Measurements from ENCODE around the gene SOWAHC.
"Not testable (repeated sequence)": the region's sequence is repeated elsewhere in the genome, so short reads cannot be mapped to it uniquely, and the experiment has no call there.

SOWAHC gene

GRCh38 chr2:109614715-109615636 is 812 bp downstream of the SOWAHC start:
- DNase-seq (ENCODE audit: low read depth in 2 of 2), result no peak

DNA sequence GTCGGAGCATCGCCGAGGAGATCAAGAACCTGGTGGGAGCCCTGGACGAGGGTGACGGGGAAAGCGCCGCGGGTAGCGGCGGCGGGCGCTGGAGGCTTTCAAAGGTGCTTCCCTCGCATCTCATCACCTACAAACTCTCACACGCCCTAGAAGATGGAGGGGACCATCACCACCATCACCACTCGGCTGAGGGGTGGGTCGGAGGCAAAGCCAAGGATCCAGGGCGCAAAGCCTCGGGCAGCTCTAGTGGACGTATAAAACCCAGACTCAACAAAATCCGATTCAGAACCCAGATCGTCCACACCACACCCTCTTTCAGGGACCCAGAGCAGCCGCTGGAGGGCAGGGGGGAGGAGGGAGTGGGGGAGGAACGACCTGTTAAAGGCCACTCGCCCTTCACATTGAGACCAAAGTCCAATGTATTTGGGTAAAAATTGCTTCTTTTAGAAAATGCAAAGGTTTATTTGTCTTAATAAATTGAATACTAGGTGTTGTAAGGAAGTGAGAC is 1.5 kb downstream of the SOWAHC start:
- no peak for DNase-seq (ENCODE audit: low read depth in 2 of 2)

DNA sequence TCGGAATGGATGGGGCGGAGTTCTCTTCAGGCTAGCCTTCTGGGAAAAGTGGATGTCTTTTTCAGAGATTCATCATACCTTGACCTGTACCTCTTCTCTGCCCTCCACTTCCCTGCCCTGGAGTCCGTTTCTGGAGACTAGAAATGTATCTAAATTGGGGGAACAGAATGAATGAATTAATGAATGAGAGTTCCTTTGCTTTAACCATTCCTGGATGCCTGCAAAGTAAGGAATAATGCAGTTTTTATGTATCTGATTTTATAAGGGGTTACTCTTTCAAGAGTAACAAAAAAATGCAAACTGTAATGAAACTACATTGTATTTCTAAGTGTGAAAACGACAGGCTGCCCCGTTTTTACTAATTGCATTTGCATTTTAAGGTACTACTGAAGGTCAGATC is 2.0 kb downstream of the SOWAHC start:
- DNase-seq (ENCODE audit: low read depth in 2 of 2), result no peak

DNA sequence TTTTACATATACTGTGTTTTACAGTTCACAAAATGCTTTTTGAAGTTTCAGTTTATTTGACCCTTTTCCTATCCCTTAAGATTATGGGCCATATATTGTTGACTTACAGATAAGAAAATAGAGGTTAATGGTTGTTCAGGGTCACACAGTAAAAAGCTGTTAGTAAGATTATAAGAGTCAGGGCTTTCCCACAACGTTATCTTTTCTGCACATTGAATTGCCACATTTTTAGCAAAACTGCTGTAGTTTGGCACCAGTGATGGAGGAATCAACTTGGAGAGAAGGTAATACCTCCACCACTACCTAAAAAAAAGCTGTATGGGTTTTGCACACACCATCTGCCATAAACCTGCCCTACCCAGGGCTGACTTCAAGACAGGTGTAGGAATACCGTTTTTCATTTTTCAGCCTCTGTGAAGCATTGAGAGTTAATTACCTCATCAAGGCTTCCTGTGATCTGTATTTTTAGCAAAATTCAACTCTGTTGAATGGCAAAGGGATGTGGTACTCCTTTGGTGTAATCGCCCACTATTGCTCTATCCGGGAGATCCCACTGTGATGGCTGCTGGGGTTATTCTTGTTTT is 5.0 kb downstream of the SOWAHC start:
- DNase-seq (ENCODE audit: low read depth in 2 of 2), result no peak

DNA sequence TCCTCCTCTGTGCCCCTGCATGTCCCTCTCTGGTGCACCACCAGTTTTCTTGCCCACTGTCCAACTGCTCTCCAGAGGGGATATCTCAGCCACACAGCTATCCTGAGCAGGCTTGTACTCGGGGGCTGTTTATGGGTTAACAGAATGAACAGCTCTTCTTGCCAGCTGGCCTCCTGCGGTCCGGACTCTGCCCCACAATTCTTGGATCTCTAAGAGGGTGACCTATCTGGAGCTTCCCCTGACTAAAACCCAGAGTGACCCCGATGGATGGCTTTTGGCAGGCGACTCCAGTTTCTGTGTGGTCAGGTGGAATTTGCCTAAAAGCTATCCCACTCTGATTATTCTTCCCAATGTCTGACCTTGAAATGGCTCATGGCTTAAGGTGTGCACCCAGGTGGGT is 9.1 kb downstream of the SOWAHC start:
- DNase-seq (ENCODE audit: low read depth in 2 of 2), result no peak

DNA sequence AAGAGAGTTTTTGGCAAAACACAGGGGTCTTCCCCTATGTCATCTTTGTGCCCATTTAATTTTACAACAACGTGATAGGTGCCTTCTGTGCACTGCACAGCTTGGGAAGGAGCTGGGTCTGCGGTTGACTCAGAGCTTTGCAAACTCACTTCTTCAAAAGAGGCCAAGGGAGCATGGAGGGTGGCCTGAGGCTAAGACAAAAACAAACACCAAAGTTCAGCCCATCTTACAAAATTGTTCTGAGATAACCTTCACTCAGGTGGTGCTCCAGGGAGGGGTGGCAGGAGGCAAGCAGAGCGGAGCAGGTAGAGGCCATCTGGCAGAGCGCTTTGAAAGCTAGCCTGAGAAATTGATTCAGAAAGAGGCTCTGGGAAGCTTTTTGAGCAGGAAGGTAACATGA is 9.8 kb downstream of the SOWAHC start:
- no peak for DNase-seq (ENCODE audit: low read depth in 2 of 2)

GRCh38 chr2:109624339-109624738 is 10.2 kb downstream of the SOWAHC start:
- no peak for DNase-seq (ENCODE audit: low read depth in 2 of 2)

DNA sequence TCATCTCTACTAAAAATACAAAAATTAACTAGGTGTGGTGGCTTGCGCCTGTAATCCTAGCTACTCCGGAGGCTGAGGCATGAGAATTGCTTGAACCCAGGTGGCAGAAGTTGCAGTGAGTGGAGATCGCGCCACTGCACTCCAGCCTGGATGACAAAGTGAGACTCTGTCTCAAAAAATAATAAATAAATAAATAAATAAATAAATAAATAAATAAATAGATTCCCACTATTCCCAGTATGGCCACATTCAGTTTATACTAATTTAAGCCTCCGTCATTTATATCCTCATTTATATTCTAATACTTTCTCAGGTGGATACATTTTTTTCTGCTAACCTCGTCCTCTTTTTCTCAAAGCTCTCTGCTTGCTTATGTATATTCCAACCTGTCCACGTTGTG is 14.2 kb downstream of the SOWAHC start:
- not testable (repeated sequence) for DNase-seq (ENCODE audit: low read depth in 2 of 2)

DNA sequence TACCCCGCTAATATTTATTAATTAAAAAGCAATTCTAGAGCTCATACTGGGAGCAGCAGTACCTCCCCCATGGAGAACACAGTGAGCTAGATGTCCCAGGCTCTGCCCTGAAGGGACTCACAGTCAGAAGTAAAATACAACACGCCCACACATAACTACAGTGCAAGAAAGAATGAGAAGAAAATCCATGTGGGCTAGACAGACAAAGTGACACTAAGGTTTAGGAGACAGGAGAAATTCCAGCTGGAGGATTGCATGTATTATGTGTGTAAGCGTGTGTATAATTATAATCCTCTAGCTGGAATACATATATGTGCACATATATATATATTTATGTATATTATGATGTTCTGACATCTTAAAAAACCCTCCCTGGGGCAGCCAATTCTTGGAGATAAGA is 15.7 kb downstream of the SOWAHC start:
- DNase-seq (ENCODE audit: low read depth in 2 of 2), result no peak

DNA sequence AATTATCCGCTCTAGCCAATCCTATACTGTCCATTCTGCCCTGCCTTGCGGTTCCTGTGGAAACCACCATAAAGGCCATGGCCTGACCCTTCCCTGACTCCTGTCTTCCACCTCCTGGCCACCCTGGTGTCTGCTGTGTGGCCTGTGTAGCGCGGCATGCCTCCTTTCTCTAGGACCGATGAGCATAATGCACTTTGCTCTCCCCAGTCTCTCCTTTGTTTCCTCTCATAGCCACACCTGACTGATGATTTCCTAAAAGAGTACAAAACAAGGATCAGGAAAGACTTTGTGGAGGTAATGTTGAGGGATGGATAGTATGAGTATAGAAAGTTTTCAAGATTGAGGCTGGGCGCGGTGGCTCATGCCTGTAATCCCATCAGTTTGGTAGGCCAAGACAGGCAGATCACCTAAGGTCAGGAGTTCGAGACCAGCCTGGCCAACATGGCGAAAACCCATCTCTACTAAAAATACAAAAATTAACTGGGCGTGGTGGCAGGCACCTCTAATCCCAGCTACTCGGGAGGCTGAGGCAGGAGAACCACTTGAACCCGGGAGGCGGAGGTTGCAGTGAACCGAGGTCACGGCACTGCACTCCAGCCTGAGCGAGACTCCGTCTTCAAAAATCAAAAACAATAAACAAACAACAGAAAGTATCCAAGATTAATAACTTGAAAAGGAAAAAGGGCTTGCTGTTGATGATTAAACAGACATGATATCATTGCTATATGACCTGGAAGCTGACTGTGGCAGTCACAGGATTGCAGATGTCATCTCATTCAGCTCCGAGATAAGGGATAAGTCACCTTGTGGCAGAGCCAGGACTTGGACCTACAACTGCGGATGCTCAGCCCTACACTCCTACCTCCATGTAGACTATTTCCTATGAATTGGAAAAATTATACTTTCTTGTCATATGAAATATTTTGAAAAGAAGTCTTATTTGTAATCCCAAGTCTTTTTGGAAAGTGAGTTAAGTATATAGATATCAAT is 16.6 kb downstream of the SOWAHC start:
- DNase-seq (ENCODE audit: low read depth in 2 of 2), result no peak

DNA sequence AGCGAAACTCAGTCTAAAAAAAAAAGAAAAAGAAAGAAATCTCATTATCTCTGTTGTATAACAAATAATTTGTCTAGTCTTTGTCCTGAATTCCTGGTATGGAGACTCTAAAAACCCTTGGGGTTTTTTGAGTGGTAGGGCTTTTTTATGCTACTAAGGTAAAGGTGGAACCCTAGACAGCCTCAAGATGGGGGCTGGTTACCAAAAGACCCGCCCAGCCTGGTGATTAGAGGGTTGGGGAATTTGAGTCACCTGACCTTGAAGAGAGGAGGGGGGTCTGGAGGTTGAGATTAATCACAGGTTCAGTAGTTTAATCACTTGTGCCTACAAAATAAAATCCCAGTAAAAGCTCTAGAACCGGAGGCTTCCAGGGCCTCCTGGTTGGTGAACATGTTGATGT is 17.6 kb downstream of the SOWAHC start:
- DNase-seq (ENCODE audit: low read depth in 2 of 2), result no peak

- no peak for DNase-seq (ENCODE audit: low read depth in 2 of 2)
Observed at GRCh38 chr2:109632158-109632789, 18.1 kb downstream of the SOWAHC start.

GRCh38 chr2:109633284-109633961 is 19.3 kb downstream of the SOWAHC start:
- DNase-seq (ENCODE audit: low read depth in 2 of 2), result no peak

- no peak for DNase-seq (ENCODE audit: low read depth in 2 of 2)
Observed at GRCh38 chr2:109635426-109636304, 21.5 kb downstream of the SOWAHC start.

- DNase-seq (ENCODE audit: low read depth in 2 of 2), result no peak
Observed at GRCh38 chr2:109636317-109636716, 22.2 kb downstream of the SOWAHC start.

DNA sequence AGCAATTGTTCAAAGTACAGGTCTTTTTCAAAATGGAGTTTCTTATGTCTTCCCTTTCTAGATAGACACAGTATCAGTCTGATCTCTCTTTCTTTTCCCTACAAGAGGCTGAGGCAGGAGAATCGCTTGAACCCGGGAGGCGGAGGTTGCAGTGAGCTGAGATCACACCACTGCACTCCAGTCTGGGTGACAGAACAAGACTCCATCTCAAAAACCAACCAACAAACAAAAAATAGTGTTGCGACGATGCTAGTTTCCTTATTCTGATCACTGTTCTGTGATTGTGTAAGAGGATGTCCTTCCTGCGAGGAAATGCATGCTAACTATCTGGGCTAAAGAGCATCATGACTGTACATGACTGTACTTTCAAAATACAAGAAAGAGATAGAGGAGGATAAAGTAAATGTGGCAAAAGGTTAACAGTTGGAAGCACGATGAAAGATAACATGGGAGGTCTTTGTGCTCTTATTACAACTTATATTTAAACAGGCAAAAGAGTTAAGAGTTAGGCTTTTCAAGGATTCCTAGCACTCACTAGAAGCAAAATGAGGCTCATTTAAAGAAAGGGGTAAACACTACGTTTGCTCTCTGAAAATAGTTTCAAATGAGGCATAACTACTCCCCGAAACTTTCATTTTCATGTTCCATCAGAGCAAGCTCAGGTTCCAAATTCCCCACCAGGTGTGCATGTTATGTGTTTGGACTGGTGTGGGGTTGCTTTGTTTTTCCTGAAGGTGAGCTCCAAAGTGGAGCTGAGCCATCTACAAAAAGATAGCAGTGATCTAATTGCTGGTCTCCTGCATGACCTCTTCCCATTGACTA is 23.8 kb downstream of the SOWAHC start:
- no peak for DNase-seq (ENCODE audit: low read depth in 2 of 2)

GRCh38 chr2:109638795-109639194 is 24.6 kb downstream of the SOWAHC start:
- DNase-seq (ENCODE audit: low read depth in 2 of 2), result no peak

GRCh38 chr2:109640000-109640399 is 25.8 kb downstream of the SOWAHC start:
- not testable (repeated sequence) for DNase-seq (ENCODE audit: low read depth in 2 of 2)
